Stimulated activated memory B cell treated with anti-CD40 and anti-IgM and Interleukin-4, amounts not matched to agents 10 μg/mL and 1 μg/mL and 100 μg/mL, for 72 hours (primary cell): Measurements from ENCODE around the gene HOXC12.

ENCODE experiments used
- ATAC-seq: fragments of 150-1000 bp; cut with Tn5 transposase; 2 replicates; pipeline ENCODE4 v1.10.0; 2021
- H3K27ac Mint-ChIP-seq: one replicate; pipeline ENCODE4 v1.8.0; 2022; ENCODE audit warnings: mild to moderate bottlenecking, mixed read lengths
- H3K27me3 Mint-ChIP-seq: one replicate; pipeline ENCODE4 v1.8.0; 2022; ENCODE audit warnings: mixed read lengths
- H3K36me3 Mint-ChIP-seq: one replicate; pipeline ENCODE4 v1.8.0; 2022; ENCODE audit warnings: mixed read lengths
- H3K4me1 Mint-ChIP-seq: one replicate; pipeline ENCODE4 v1.8.0; 2022; ENCODE audit warnings: mixed read lengths
- H3K4me3 Mint-ChIP-seq: one replicate; pipeline ENCODE4 v1.8.0; 2022; ENCODE audit warnings: mild to moderate bottlenecking, moderate library complexity, mixed read lengths
- H3K9me3 Mint-ChIP-seq: one replicate; pipeline ENCODE4 v1.8.0; 2022; ENCODE audit warnings: mixed read lengths

HOXC12 gene, protein sequence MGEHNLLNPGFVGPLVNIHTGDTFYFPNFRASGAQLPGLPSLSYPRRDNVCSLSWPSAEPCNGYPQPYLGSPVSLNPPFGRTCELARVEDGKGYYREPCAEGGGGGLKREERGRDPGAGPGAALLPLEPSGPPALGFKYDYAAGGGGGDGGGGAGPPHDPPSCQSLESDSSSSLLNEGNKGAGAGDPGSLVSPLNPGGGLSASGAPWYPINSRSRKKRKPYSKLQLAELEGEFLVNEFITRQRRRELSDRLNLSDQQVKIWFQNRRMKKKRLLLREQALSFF

DNA sequence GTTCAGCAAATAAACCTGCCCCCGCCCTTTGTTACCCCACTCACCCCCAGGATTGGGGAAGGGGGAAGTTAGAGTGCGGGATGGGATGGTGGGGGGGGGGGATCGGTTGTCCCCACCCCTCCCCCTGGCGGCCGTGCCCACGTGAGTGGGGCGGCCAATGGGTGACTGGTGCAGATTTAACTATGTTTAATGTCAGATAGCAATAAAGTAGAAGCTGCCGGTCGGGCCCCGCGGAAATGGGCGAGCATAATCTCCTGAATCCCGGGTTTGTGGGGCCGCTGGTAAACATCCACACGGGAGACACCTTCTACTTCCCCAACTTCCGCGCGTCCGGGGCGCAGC lies at the start of gene HOXC12:
Gene HOXC12 (plus strand): TSS at position 210 of the 342 bp plus-strand sequence. CDS start 27 bp downstream, at position 237.
- no peak within 1 kb of the TSS for H3K4me3 Mint-ChIP-seq
- no peak within 1 kb of the TSS for H3K27ac Mint-ChIP-seq
- no peaks in the 10 kb centered on the region for H3K36me3 Mint-ChIP-seq
- peaks cover 100% of the 10 kb centered on the region for H3K27me3 Mint-ChIP-seq
- ATAC-seq, result no peak
- H3K4me1 Mint-ChIP-seq, result peaks cover 37% of the 10 kb centered on the region
- peaks cover 7% of the 10 kb centered on the region for H3K9me3 Mint-ChIP-seq

DNA sequence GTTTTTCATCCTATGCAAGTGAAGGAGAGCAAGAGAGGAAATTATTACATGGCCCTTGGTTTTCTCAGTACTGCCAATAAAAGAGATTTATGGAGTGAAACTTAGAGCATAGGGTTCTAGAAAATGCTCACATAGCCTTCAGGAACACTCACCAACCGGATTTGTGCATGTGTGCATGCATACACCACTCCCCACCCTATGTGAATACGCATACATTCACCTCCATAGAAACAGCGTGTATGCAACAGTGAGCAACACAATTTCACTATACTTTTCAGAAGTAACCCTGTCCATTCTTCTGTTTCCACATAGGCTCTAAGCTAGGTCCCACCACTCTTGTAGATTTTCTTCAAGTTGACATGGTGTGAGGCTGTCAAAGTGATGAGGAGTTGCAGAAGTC lies 47.6 kb upstream of the HOXC12 start:
- Mint-ChIP-seq H3K9me3 (no peaks in the 10 kb centered on the region), H3K27me3 (peaks cover 33% of the 10 kb centered on the region), H3K4me1 (no peaks in the 10 kb centered on the region), H3K36me3 (no peaks in the 10 kb centered on the region), H3K4me3 (no peak overlapping the region), H3K27ac (no peak overlapping the region)
- ATAC-seq, result no peak

DNA sequence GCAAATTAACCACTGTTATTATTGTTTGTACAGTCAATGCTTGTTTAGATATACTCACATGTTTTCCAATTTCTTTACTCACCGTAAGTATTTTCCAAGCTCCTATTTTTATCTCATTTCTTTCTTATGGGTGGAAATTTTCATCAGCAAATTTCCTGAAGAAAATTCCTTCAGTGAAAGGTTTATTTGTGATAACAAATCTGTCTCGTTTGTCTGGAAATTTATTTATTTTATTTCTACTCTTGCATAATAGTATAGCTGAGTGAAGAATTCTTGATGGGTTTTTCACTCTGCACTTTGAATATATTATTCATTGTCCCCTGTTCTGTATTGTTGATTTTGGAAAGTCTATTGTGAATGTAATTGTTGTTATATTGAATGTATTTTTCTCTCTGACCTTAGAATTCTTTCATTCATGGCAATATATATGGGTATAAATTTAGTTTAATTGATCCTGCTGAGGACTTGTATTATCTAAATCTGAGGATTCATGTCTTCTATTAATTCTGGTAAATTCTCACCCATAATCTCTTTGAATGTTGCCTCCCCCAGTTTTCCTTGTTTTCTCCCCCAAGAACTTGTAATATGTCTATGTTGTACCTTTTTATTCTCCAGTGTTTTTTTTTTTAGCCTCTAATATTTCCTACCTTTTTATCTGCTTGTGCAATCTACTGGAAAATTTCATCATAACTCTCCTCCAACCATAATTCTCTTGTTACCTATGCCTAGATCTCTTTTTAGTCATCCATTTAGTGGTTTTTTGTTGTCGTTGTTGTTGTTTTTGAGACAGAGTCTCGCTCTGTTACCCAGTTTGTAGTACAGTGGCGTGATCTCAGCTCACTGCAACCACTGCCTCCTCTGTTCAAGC lies 37.7 kb upstream of the HOXC12 start:
- Mint-ChIP-seq H3K4me1 (no peaks in the 10 kb centered on the region), H3K27ac (no peak overlapping the region), H3K9me3 (no peaks in the 10 kb centered on the region), H3K4me3 (no peak overlapping the region), H3K27me3 (peaks cover 76% of the 10 kb centered on the region), H3K36me3 (no peaks in the 10 kb centered on the region)
- no peak for ATAC-seq

DNA sequence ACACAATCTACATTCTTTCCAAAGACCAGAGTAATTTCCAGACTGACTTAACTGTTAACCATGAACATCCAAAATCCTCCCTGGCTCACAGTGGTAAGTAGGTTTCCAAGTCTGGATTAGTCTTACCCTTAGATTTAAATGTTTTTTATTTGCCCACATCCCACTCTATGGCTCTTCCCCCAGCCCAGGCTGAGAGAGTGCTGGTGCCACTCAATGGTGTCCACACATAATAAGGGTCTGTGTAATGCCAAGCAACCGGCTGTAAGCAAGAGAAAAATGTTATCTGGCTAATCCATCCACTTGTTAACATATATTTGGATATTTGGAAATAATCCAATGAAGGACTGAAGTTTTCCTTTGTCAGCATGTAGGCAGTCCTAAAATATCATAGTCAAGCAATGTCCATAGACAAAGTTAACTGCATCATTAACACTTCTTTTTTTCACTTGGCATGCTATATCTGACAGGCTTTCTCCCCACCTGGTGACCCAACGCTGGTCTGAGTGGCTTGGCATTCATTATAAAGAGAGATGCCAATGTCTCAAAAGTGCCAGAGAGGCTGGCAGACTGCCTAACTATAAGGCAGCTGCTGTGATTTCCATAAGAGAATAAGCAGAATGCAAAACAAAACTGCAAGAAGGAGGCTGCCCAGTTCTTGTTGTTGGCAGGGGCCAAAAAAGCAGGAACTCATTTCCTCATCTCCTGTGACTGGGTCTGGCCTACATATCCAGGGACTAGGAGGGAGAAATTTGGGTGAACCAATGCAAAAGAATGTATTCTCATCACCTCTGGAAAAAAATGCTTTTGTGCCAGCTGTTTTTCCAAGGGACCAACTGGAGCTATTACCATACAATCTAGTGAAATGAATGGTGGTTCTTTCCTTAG lies 29.9 kb upstream of the HOXC12 start:
- ATAC-seq, result no peak
- Mint-ChIP-seq H3K9me3 (no peaks in the 10 kb centered on the region), H3K27ac (no peak overlapping the region), H3K4me3 (no peak overlapping the region), H3K36me3 (no peaks in the 10 kb centered on the region), H3K27me3 (peaks cover 74% of the 10 kb centered on the region), H3K4me1 (no peaks in the 10 kb centered on the region)

DNA sequence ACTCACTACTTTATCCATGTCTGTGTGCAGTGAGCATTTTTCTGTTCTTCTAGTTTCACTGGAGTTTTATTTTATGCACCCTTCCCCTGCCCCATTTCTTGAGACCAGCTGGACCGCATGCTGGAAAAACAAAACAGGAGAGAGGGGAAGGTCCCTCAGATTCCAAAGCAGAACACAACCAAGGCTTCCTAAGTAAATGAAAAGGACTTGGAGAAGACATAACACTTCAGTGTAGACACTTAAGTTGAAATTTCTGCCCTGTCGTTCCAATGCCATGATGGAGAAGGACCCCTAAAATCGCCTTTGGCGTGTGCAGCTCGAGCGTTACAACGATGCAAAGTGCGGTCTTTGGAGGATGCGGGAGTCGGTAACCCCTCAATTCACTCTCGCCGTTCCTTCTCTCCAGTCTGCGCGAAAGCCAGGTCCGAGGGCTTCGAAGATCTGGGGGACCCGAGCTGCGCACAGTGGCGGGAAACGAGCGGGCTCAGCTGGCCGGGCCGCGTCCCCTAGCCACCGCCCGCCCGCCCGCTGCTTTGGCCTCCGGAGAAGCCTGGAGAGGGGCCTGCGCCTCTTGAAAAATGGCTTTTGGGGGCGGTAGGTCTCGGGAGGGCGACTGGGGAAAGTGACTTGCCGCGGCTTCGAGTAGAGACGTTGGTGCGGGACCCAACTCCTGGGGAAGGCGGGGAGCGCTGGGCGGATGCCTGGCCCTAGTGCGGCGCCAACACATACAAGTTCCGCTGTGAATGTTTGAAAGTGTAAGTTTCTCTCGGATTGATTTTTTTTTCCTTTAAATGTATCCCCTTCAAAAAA lies 27.3 kb upstream of the HOXC12 start:
- H3K4me3 Mint-ChIP-seq, result no peak overlapping the region
- H3K9me3 Mint-ChIP-seq, result no peaks in the 10 kb centered on the region
- H3K27ac Mint-ChIP-seq, result no peak overlapping the region
- H3K4me1 Mint-ChIP-seq, result no peaks in the 10 kb centered on the region
- H3K27me3 Mint-ChIP-seq, result peaks cover 80% of the 10 kb centered on the region
- no peak for ATAC-seq
- H3K36me3 Mint-ChIP-seq, result no peaks in the 10 kb centered on the region

DNA sequence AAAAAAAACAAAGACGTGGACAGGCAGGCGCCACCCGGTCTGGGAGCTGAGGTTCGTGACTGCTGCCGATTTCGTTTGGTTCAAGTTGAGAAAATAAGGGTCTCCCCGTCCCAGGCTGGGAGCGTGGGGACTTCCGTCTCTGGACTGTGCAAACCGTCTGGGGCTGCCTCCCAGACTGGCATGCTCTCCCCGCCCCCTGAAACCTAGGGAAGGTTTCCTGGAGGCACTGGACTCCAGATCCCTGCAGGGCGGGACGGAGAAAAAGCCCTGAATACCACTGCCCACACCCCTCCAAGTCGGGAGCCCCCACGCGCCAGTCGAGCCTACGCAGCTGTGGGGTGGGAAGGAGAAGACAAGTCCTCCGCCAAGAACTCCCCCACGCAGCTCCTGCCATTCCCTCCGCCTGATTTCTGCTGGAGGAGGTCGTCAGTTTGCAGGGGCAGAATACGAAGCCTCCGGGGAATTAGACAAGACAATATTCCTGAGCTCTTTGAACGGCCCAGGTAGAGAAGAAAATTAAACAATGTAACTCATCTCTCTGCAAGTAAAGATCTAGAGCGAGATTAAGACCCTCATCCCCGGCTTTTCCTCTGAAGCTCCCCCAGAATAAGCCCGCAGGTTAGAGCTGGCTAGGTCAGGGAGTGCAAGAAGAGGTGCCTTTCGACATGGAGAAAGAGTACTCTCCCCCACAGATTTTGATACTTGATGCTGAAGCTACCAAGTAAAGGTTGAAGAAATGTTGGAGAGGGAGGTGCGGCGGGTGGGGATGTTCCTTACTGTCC lies 26.5 kb upstream of the HOXC12 start:
- Mint-ChIP-seq H3K27me3 (peaks cover 83% of the 10 kb centered on the region), H3K9me3 (no peaks in the 10 kb centered on the region), H3K36me3 (no peaks in the 10 kb centered on the region), H3K27ac (no peak overlapping the region), H3K4me3 (no peak overlapping the region), H3K4me1 (no peaks in the 10 kb centered on the region)
- no peak for ATAC-seq

DNA sequence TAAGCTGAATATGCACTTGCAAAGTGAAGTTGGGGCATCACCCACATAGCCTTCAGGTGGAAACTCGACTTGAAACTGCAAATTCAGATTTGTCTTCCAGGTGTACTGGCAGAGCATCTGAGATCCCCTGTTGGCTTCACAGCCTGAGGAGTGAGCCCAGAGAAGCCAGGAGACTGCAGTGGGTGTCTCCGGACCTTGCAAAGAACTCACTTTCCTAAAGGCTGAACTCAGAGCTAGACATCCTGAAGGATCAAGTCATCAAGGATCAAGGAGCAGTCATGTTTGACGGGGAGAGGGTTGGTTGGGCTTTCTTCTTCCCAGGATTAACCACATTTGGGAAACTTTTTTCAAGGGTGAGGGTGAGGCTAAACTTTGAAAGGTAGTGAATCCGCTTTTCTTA lies 25.2 kb upstream of the HOXC12 start:
- no peaks in the 10 kb centered on the region for H3K9me3 Mint-ChIP-seq
- no peak overlapping the region for H3K4me3 Mint-ChIP-seq
- H3K4me1 Mint-ChIP-seq, result no peaks in the 10 kb centered on the region
- no peak overlapping the region for H3K27ac Mint-ChIP-seq
- H3K27me3 Mint-ChIP-seq, result peaks cover 83% of the 10 kb centered on the region
- no peak for ATAC-seq
- no peaks in the 10 kb centered on the region for H3K36me3 Mint-ChIP-seq

DNA sequence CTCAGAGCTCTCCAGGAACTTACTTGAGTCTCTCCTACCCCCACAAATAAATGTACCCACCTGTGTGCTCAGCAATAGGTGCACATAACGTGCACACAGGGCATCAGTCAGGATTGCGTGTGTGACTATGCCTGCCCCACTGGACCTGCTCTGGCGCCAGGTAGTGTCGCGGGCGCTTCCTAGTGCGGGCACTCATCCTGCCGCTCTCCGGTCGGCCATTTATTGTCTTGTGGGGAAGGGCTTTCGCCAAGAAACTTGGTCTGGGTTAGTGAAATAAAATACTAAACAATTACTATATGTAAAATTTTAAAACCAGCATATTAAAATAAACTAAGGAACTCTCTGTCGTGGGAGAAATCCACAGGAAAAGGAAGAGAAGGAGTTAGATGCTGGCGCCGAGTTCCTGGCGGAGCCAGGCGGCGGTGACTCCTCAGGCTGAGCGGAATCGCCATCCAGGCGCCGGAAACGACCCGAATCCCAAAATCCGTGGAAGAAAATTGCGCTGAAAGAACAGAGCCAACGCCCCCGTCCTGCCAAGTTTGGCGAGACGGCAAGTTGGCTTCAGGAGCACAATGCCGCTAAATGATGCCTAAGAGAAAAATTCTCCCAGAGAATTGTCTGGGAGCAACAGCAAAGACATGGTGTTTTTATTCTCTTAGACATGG lies 24.0 kb upstream of the HOXC12 start:
- no peaks in the 10 kb centered on the region for H3K36me3 Mint-ChIP-seq
- H3K9me3 Mint-ChIP-seq, result no peaks in the 10 kb centered on the region
- H3K4me1 Mint-ChIP-seq, result peaks cover 7% of the 10 kb centered on the region
- ATAC-seq, result no peak
- H3K27me3 Mint-ChIP-seq, result peaks cover 89% of the 10 kb centered on the region
- no peak overlapping the region for H3K27ac Mint-ChIP-seq
- no peak overlapping the region for H3K4me3 Mint-ChIP-seq

DNA sequence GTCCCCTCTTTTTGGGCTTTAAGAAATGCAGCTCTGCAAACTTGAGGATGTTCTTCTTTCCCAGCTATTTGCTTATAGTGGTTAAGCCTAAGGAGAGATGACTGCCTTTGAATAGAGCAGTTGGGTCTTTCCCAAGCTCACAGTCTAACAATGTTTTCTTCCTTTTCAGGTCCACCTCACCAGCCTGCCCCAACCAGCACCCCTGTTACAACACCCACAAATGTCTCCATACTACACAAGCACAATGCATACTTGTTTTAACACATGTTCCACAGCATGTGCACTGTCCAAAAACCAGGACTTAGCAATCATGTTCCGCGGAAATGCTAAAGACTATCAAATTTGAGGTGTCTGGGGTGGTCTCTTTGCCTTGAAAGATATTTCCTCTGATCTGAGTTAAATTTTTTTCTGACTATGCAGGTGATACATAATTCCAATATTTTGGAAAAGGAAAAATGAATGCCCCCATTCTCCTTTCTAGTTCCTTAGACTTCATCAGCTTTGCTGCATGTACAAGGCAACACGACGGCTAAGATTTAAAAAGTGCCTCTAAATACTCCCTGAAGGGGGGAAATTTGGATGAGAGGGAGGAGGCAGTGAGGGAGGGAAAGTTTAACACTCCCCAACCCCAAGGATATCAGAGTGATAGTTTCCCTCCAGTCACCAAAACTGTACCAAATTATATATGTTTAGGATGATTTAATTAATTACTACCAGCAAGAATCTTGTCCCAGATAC lies 22.7 kb upstream of the HOXC12 start:
- Mint-ChIP-seq H3K4me3 (no peak overlapping the region), H3K9me3 (no peaks in the 10 kb centered on the region)
- ATAC-seq, result no peak

DNA sequence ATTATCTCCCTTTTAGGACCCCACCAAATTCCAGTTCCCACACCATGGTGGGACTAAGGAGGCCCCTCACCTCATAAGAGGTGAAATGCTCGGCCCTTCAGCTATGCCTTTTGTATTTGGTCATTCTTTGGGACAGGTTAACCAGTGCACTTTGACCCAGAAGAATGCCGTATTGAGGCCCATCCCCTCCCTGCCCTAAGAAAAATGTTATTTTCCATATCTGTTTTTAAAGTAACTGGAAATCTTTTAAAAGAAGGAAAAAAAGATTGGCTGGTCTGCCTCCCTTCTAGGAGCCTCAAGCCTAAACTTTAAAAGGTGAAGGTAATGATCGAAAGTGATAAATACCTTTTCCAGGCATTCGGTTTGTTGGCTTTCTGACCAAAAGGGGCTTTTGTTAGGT lies 21.8 kb upstream of the HOXC12 start:
- peaks cover 89% of the 10 kb centered on the region for H3K27me3 Mint-ChIP-seq
- no peaks in the 10 kb centered on the region for H3K9me3 Mint-ChIP-seq
- H3K36me3 Mint-ChIP-seq, result no peaks in the 10 kb centered on the region
- peaks cover 12% of the 10 kb centered on the region for H3K4me1 Mint-ChIP-seq
- ATAC-seq, result no peak
- no peak overlapping the region for H3K27ac Mint-ChIP-seq
- H3K4me3 Mint-ChIP-seq, result no peak overlapping the region

More for the DNA sequence above, 22.7 kb upstream of the HOXC12 start:
- Mint-ChIP-seq H3K27me3 (peaks cover 89% of the 10 kb centered on the region), H3K36me3 (no peaks in the 10 kb centered on the region), H3K4me1 (peaks cover 12% of the 10 kb centered on the region), H3K27ac (no peak overlapping the region)

DNA sequence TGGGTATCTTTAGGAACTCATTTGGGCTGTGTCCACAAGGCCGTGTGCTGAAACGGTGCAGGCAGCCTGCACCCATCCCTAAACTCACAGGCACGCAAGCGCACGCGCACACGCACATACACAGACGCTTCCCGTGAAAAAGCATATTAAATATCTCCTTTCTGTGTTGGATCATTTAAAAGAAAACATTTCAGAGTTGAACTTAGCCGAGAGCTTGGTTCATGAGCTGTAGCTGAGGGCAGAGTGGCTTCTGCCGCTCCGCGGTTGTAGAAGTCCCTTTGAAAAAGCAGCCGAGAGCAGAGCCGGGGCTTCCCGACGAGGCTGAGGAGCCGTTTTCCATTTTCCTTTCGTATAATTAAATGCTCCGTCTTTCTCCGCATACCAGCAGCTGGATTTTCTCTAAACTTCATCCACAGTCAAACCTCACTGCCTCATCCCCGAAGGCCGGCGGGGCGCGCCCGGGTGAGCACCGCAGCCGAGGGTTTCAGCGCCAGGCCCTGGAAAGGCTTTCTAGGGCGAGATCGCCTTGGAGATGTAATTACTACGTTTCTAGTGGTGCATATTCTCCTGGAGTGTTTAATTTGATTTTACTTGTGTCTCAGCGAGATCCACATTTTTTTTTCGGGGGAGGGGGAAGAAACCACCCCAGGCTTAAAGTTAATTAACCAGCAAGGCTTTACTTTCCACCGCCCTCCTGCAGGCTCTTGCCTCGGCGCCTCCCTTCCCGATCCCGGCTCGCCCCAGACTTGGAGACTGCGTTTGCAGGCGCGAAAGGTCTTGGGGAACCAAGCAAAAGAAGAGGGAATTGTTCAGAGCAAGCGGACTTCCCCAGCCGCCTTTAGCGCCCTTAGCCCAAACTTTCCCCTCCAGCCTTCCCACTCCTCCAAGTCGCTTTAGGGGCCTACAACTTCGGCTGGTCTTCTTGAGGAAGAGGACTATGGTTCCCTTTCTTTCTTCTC lies 19.0 kb upstream of the HOXC12 start:
- ATAC-seq, result no peak
- peak overlapping the region; percentile 57 for H3K4me3 Mint-ChIP-seq
- H3K27ac Mint-ChIP-seq, result no peak overlapping the region
- H3K4me1 Mint-ChIP-seq, result peaks cover 12% of the 10 kb centered on the region
- H3K27me3 Mint-ChIP-seq, result peaks cover 82% of the 10 kb centered on the region
- no peaks in the 10 kb centered on the region for H3K36me3 Mint-ChIP-seq
- H3K9me3 Mint-ChIP-seq, result no peaks in the 10 kb centered on the region

DNA sequence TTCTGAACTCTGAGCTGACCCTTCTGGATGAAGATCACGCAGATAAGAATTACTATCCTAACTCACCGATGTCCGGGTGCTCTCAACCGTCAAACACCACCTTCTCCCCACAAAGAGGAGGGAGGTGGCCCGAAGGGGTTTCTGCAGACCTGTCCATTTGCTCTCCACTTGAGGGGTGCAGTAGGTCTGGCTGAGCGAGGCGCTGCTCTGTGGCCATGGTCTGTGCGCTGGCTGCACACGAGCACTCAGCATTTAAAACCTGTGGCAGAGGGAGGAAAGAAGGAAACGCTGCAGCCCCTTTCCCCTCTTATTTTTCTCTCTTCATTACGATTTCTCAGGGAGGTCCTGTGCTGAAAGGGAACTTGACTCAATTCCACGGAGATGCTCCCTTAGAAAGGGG lies 17.6 kb upstream of the HOXC12 start:
- ATAC-seq, result no peak
- Mint-ChIP-seq H3K27me3 (peaks cover 93% of the 10 kb centered on the region), H3K4me3 (no peak overlapping the region), H3K4me1 (peaks cover 12% of the 10 kb centered on the region), H3K9me3 (no peaks in the 10 kb centered on the region), H3K27ac (no peak overlapping the region), H3K36me3 (no peaks in the 10 kb centered on the region)
